H1 (cell line): ENCODE results near the gene TRIB2. TPM values are rescaled to one million over a fixed set of nuclear protein-coding genes. Genes with fewer than 3 reads are reported as not detected.

Experiments used
- EZH2 ChIP-seq: fragments of 200-600 bp; sonication (generic); IDR thresholded peaks from 2 replicates; pipeline ENCODE4 v1.7.1; 2012; ENCODE audit warnings: low read depth, mild to moderate bottlenecking, moderate library complexity, low read length, inconsistent platforms; ENCODE audit not compliant: severe bottlenecking
- SIN3A ChIP-seq, 2 experiments: IDR thresholded peaks in 1 of 2; conservative IDR thresholded peaks in 1 of 2; 2 replicates each; pipeline ENCODE4 v1.6.1; 2011 to 2012; ENCODE audit warnings: low read length in 2 of 2, improper control_type of control experiment in 1 of 2, low read depth in 1 of 2, mild to moderate bottlenecking in 1 of 2
- polyA plus RNA-seq, 7 experiments: library from polyadenylated mRNA; depleted of rRNA in 3 of 7; stranded (reverse) in 5 of 7; unstranded in 2 of 7; fragments of >200 nt in 5 of 7; fragments of 200-250 nt in 2 of 7; gene quantifications; 1 replicate in 5 of 7; 2 replicates in 1 of 7; 4 replicates in 1 of 7; pipeline versions ENCODE4 v1.2.1 to v1.2.3, GENCODE V29; 2011 to 2013; ENCODE audit warnings: missing spikeins in 2 of 7, mixed read lengths in 2 of 7
- total RNA-seq: library from RNA; stranded (reverse); fragmentation: NEBNext Ultra II Directional; extraction: Animal tissue kit (Norgen Biotek cat#: 25700); gene quantifications from 2 replicates; pipeline ENCODE4 v1.2.1, GENCODE V29; 2021

The TRIB2 gene
- total and polyA plus RNA-seq, 2 of the 8 experiments (the other 6 are each of a cell fraction or from before 2014, with no cell fraction given), result 40.8 to 57.0 TPM

- TF ChIP-seq EZH2 (no peak), SIN3A (conservative IDR thresholded peaks at IDR 0.05 in 1 of 2, IDR thresholded peaks at IDR 0.05 in 1 of 2; ENCODE audit: low read depth in 1 of 2, low read length in 2 of 2) (no peak)
Observed at GRCh38 chr2:12701786-12702167, 15.0 kb upstream of the TRIB2 start (continued).
